HG03442 (cell line): Measurements from ENCODE around the gene KRT77.

ENCODE experiments used
- ATAC-seq: cut with Tn5 transposase; IDR thresholded peaks from one replicate; pipeline ENCODE4 v1.9.1; 2021; ENCODE audit warnings: mild to moderate bottlenecking, moderate library complexity; ENCODE audit not compliant: unreplicated experiment

Gene KRT77

DNA sequence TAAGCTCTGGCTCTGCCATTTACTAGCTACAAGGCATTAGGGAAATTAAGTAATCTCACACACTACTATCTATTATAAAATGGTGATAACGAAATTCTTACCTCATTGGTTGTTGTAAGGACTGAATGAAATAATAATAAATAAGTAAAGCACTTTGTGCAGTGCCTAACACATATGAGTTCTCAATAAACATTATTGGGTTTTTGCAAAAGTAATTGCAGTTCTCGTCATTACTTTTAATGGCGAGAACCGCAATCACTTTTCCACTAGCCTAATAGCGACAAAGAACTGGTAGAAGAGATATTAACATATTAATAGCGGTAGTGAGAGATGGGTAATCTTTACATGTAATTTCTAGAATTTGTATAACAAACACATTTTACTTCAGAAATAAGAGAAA lies 9.2 kb downstream of the KRT77 start:
- no peak for ATAC-seq

- no peak for ATAC-seq
Observed at GRCh38 chr12:52693261-52693660, 10.1 kb downstream of the KRT77 start.

DNA sequence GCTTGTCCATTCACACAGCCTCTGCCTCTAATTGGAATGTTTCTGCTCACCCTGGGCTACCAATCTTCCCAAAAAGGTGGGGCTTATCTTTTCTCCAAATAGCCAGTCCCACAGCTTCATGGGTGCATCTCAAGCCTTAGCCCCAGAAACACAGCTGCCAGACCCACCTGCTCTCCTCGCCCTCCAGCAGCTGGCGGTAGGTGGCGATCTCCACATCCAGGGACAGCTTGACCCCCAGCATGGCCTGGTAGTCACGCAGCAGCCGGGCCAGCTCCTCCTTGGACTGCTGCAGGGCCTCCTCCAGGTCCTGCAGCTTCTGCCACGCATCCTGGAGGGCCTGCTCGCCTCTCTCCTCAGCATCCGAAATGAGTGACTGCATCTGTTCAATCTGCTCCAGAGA lies 11.1 kb downstream of the KRT77 start:
- ATAC-seq: no peak

- no peak for ATAC-seq
Observed at GRCh38 chr12:52691841-52692150, 11.5 kb downstream of the KRT77 start.

DNA sequence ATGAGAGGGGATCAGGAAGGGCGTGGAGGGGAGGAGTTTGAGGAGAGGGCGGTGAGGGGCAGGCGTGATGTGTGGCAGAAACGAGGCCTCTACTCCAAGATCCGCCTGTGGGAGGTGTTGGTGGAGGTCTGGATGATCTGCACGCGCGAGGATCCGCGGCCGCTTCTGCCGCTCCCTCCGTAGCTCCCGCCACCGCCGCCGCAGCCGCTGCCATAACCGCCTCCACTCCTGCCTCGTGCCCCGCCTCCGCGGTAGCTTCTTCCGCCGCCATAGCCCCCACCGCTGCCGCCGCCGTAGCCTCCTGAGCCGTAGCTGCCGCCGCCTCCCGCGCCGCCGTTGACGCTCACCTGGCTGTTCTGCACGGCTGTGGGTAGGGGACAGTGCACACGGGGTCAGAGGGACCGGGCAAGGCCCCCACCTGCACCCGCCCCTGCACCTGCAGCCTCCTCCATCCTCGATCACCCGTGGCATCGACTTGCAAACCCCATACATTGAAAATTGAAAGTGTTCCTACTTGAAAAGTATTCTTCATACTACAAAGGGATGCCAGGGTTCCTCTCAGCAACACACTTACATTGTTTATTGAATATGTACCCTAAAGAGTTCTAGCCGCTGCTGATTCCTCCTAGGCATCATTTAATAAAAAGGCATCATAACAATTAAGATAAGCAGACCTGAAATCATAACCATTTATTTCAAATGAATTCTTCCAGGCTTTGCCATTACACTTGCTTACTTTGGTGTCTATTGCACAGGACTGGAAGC lies 12.1 kb downstream of the KRT77 start:
- no peak for ATAC-seq

GRCh38 chr12:52690351-52691075 lies 12.8 kb downstream of the KRT77 start:
- ATAC-seq: no peak

GRCh38 chr12:52689936-52690335 lies 13.4 kb downstream of the KRT77 start:
- no peak for ATAC-seq

GRCh38 chr12:52689239-52689638 lies 14.1 kb downstream of the KRT77 start:
- ATAC-seq: no peak

DNA sequence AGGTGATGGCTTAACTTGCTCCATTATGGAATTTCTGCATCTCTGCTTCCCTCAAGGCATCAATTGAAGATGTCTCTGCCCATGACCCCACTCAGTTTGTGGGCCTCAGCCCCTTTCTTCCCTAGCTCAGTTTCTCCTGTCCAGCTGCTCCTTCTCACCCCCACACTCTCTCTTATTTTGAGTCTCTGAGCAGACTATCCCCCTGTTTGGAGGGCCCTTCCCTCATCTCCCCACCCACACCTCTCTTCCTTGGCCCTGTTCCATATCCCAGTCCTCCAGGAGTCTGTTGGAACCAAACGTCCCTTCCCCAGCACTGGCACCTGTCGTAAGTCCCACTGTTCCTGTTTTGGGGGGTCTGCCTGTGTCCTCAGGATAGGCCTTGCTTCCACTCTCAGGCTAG lies 14.8 kb downstream of the KRT77 start:
- no peak for ATAC-seq

- no peak for ATAC-seq
Observed at GRCh38 chr12:52687497-52688385, 15.6 kb downstream of the KRT77 start.

DNA sequence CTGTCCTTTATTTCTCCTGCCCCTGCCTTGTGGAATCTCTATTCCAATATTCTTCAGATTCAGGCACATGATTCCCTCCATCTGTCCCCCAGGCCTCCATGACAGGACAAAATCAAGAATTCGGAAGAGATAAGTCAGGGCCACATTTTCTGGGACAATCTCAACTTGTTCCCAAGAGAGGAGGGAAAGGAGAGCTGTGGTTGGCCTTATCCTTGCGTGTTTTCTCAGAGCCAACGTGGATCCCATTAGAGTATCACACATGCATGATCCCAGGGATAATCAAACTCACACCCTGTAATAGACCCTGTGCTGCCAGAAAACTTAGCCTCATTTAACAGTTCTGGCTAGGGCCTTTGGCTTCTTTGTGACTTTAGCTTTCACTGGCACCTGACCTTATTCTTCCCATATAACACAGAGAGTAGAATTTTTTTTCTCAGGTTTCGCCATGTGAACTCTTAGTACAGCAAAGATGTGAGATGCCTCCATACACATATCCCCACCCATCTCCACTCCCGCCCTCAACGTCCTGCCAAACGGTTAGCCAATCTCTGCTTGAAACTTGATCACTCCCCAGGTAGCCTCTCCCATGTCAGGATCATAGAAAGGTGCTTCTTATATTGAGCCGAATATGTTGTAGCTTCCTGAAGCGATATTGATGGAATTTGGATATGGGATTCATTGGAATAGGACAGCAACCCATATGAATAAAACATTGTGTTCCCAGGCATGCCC lies 16.4 kb downstream of the KRT77 start:
- no peak for ATAC-seq

- ATAC-seq: no peak
Observed at GRCh38 chr12:52686063-52686462, 17.3 kb downstream of the KRT77 start.

GRCh38 chr12:52685406-52685890 lies 17.9 kb downstream of the KRT77 start:
- no peak for ATAC-seq

GRCh38 chr12:52684431-52684830 lies 18.9 kb downstream of the KRT77 start:
- ATAC-seq: no peak

- ATAC-seq: no peak
Observed at GRCh38 chr12:52683575-52684300, 19.6 kb downstream of the KRT77 start.

GRCh38 chr12:52682938-52683574 lies 20.3 kb downstream of the KRT77 start:
- no peak for ATAC-seq

- no peak for ATAC-seq
Observed at GRCh38 chr12:52682381-52682660, 21.0 kb downstream of the KRT77 start.

GRCh38 chr12:52681526-52682380 lies 21.6 kb downstream of the KRT77 start:
- ATAC-seq: no peak

DNA sequence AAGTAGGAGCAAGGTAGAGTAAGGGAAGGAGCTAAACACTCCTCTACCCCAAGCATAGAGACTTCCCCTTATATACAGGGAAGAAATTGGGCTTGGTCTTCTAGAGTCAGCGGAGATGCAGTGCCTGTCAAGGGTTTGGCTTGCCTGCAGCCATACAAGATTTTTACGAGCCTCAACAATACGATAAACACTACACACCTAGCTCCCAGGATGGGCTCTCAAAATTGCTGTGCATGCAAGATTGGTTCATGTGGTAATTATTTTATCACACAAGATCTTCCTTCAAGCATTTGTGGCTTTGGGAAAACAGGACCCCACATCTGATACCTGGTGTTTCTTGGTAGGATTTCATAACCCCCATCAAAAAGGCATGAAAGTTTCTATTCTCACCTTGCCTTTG lies 23.0 kb downstream of the KRT77 start, which contains the start of gene KRT1:
Gene KRT1, minus strand, starts transcription at position 45 of the 400 bp plus-strand sequence. CDS start 59 bp downstream, outside the sequence.
- ATAC-seq: no peak
